ENCODE data around the gene ATP4A.

DNA sequence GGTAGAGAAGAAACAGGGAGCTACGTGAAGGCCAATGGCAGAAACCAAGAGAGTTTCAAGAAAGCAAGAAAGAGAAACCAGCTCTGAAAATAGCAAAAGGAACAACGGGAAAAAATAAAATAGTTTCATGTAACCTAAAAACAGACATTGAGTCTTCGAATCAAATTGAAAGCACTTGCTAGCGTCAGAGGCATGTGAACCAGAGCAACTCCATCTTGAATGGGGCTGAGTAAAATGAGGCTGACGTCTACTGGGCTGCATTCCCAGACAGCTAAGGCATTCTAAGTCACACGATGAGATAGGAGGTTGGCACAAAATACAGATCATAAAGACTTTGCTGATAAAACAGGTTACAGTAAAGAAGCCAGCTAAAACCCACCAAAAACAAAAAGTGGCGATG lies 15.2 kb upstream of the ATP4A start:
- TF ChIP-seq TCF4 (CRISPR knock-in tag; IDR thresholded peaks at IDR 0.05; ENCODE audit: borderline replicate concordance) (no peak), PATZ1 (CRISPR knock-in tag; IDR thresholded peaks at IDR 0.05; ENCODE audit: borderline replicate concordance) (no peak), BACH2 (CRISPR knock-in tag; IDR thresholded peaks at IDR 0.05; ENCODE audit: borderline replicate concordance) (no peak), PPARA (CRISPR knock-in tag; IDR thresholded peaks at IDR 0.05; ENCODE audit: borderline replicate concordance) (no peak), ZNF70 (CRISPR knock-in tag; IDR thresholded peaks at IDR 0.05) (no peak)
- TF ChIP-seq, protein P1, sequence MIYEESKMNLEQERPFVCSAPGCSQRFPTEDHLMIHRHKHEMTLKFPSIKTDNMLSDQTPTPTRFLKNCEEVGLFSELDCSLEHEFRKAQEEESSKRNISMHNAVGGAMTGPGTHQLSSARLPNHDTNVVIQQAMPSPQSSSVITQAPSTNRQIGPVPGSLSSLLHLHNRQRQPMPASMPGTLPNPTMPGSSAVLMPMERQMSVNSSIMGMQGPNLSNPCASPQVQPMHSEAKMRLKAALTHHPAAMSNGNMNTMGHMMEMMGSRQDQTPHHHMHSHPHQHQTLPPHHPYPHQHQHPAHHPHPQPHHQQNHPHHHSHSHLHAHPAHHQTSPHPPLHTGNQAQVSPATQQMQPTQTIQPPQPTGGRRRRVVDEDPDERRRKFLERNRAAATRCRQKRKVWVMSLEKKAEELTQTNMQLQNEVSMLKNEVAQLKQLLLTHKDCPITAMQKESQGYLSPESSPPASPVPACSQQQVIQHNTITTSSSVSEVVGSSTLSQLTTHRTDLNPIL (CRISPR knock-in tag; IDR thresholded peaks at IDR 0.05; ENCODE audit: low read depth): no peak

Data from SK-N-SH treated with all-trans-retinoic acid at 6 μM for 48 hours (cell line).